HG02763 (cell line): ENCODE results near the gene LMAN2.
"Not testable (repeated sequence)": the region's sequence is repeated elsewhere in the genome, so short reads cannot be mapped to it uniquely, and the experiment has no call there.

ENCODE experiments used
- ATAC-seq: cut with Tn5 transposase; IDR thresholded peaks from one replicate; pipeline ENCODE4 v1.9.1; 2021; ENCODE audit warnings: mild to moderate bottlenecking, moderate library complexity; ENCODE audit not compliant: unreplicated experiment

LMAN2 gene

DNA sequence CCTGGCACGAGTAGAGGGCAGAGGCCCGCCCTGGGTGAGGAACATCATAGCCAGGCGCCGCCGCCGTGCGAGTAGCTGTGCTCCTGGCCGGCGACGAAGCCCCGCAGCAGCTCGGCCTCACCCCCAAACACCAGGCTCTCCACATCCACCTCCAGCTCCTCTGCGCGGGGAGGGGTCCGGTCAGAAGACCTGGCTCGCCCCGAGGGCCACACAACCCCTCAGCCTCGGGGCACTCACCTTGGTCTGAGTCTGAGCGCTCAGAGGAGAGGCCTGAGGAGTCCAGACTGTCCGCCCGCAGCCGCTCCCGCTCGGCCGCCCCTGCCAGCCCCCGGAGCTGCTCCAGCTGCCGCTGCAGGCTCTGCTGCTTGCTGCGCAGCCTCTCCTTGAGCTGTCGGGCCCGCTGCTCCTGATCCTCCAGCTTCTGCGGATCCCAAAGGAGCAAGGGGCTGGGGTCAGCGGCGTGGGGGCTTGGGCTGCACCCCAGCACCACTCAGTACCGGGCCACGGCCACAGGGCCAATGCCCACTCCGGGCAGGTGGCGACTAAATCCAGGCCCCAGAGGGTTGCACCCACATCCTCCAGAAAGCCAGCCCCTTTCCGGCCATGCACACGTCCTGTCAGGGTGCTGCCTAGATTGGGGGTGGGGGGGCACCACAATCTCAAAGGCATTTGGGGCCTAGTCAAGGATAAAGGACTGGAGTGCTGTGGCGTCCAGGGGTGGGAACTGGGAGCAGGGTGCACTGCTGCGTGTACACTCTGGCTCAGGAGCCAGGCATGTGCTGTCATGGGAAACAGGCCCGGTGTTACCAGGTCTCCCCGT, 43.7 kb downstream of the LMAN2 start:
- no peak for ATAC-seq

DNA sequence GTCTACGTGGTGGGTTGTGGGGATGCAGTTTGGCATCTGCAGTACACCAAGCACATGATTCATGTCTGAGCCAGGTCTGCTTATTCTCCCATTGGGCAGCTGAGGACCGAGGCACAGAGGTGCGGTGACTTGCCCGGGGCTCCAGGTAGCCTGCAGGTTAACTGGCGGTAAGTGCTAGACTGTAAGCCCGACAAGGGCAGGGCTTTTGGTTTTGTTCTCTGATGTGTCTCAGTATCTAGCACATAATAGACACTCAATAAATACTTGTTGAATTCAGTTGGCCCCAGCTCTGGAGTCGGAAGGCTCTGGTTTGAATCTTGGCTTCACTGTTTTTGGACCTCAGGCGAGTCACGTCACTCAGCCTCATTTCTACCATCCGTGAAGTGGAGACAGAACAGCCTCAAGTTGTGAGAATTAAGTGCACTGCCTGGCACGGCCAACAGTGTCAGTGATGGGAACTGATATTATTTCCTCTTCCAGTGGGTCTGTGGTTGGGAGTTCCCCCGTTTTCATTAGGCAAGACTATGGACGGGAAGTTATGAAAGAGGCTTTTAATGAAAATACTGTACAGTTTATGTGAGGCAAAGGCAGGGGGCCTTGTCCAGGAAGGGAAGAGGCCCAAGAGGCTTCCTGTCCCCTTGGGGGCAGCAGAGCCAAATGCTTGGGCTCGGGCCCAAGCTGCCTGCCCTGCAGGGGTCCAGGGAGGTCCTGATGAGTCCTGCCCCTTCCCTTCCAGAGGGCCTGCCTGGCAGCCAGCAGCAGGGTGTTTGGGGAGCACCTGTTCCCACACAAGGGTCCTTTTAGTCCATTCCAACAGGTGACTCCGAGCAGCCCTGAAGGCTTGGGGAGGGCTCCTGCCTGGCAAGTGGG, 44.6 kb downstream of the LMAN2 start:
- ATAC-seq: no peak

GRCh38 chr5:177306103-177306640, 45.3 kb downstream of the LMAN2 start:
- ATAC-seq: not testable (repeated sequence)

DNA sequence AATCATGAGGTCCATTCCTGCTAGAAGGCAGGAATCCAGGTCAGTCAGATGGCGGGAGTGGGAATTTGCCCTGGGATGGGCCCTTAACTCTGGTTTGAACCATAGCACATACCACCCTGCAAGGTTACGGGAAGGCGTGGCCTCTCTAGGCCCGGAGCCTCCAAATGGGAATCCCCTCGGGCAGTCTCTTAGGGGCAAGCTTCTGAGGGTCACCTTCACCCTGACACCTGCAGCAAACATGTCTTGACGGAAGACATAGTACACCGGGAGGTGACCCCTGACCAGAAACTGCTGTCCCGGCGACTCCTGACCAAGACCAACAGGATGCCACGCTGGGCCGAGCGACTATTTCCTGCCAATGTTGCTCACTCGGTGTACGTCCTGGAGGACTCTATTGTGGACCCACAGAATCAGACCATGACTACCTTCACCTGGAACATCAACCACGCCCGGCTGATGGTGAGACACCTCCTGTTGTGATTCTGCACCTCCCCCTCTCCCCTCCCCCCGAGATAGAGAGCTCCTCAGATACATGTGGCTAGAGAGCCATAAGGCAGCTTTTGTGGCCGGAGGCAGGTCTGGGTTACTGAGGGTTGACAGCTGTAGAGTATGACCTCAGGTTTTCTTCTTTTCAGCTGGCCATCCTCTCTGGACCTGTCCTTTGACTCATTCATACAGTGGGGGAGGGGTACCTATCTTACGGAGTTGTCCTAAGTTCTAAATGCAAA, 46.9 kb downstream of the LMAN2 start:
- ATAC-seq: no peak

DNA sequence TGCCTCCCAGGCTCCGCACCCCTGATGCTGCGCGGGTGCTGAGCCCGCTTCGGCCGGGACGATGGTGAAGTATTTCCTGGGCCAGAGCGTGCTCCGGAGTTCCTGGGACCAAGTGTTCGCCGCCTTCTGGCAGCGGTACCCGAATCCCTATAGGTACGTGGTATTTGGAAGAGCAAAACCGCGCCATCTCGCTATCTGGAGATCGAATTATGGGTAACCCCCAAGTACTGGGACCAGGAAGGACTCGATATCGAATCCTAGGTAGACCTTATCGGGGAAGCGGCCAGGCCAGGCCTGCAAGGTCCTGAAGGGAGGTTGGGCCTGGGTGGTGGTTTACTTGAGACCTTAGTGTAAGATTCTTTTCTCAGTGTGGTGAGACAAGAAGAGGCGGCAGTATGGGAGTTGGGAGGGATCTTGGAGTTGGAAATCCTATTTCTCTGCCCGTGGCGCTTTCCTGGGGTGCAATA, 47.5 kb downstream of the LMAN2 start:
- ATAC-seq: no peak

DNA sequence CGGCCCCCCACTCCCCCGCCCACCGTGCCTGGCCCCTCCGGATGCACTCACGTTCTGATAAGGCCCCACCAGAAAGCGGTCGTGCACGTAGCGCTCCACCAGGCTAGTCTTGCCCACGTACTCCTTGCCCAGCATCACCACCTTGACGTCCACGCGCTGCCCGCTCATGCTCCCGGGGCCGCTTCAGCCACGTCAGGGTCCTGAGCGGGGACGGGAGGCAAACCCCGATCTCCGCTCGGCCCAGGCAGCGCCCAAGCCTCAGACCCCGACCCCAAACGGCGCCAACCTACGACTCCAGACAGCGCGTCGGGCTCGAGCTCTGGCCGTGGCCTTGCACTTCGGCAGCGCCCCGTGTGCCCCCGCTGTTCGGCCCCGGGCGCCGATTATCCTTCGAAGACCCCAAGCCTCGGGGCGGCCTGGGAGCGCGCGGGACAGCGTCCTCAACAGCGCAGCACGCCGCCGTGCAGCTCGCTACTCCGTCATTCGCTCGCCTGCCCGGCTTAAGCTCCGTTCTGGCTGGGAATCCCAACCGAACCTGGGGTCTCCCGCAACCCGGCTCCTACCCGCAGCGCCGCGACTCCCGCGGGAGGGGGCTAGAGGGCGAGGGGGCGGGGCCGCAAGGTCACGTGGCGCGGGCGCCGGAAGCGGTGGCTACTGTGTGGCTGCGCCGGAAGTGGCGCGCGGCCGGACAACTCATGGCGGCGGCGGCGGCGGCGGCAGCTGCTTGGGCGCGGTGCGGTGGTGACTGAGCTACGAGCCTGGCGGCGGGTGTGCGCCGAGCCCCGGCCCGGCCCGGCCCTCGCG, 48.1 kb downstream of the LMAN2 start, which contains the start of the genes PRELID1 and RAB24:
Gene PRELID1, plus strand, starts transcription at position 679 of the 804 bp plus-strand sequence. CDS start 187 bp downstream, outside the sequence.
Gene RAB24, minus strand, starts transcription at position 599 of the 804 bp plus-strand sequence. Its CDS starts 431 bp downstream, at position 168.
- ATAC-seq: peak; percentile 65

DNA sequence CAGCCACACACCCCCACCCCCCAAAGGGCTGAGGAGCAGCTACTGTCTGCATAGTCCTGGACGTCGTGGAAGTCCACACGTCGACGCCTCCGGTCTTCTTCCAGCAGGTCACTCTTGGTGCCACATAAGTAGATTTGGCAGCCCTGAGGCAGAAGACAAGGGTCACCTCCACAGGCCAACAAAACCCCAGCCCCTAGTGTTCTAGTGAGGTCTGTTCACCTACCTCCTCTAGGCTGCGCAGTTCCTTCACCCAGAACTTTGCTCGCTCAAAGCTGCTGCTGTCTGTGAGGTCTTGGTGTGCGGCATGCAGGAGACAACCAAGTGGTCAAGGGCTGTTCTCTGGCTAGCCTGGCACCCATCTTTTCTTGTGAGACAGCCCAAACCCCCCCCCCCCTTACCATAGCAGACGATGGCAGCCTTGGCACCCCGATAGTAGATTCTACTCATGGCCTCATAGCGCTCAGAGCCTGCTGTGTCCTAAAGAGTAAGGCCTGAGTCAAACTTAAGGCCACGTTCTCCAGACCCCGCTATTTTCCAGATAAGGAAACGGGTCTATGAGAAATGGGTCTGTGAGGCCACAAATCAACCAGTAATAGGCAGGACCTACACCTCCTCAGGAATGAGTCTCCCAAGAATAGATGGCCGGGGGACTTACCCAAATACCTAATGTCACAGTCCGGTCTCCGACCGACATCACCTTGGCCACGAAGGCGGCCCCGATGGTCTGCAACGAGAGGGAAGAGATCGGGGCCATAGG, 48.9 kb downstream of the LMAN2 start:
- no peak for ATAC-seq

DNA sequence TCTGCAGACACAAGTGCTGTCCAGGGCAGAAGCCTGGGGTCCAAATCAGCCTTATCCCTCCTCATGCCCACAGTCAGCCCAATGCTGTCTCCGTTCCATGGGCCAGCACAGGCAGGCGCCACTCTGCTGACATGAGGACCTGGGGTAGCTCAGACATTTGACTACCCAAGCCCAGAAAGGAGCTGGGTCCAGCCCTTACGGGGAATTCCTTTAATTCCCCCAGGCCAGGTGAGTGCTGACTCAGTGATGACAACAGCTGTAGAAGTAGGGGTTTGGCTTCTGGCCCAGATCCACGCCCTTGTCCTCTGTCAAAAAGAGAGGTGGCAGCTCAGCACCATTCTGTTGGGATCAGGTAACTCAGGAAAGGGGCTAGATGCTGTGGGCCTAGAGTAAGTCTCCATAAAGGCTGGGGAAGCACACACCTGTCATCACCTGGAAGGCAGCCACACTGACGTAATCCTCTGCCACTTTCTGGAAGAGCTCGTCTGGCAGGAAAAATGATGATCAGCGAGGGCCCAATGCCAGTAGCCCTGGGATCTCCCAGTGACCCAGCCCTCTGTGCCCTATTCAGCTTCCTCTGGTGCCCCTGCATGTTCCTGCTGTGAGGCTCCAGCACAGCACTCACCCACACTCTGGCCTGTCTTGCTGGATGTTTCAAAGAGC, 49.8 kb downstream of the LMAN2 start:
- ATAC-seq: no peak

DNA sequence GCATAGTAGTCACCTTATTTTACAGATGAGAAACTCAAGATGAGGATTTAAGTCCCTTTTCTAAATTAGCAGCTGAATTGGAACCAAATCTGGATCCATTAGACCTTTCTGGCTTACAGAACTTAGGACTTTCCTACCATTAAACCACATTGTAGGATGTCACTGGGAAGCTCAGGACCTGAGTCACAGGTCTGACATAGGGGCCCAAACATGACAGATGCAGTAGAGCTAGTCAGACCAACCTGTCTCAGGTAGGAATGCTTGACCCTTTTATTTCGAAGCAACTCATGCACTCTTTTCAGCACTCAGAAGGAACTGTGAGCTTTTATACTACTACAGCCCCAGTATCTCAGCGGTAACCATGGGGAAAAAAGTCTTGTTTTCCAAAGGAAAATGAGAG, 50.5 kb downstream of the LMAN2 start:
- ATAC-seq: no peak

- ATAC-seq: peak; percentile 40
Measured at GRCh38 chr5:177300236-177300880, 51.1 kb downstream of the LMAN2 start.

GRCh38 chr5:177299697-177300096, 51.8 kb downstream of the LMAN2 start:
- no peak for ATAC-seq

DNA sequence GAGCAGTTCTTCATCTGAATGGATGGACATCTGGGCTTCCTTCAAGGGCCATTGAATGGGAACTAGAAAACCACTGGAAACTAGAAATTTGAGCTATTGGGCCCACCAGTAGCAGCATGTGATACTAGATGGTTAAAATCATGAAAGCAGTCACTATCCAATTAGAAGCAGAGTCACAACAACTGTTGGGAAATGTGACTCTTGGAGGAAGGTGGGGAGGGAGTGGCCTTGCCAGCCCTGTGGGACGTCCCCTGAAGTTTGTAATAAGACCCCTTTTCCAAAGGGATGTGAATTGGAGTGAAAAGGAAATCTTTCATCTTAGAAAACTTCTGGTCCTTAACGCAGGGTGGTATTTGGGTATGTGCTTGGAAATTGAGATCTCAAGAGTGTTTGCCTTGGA, 53.5 kb downstream of the LMAN2 start:
- ATAC-seq: no peak

DNA sequence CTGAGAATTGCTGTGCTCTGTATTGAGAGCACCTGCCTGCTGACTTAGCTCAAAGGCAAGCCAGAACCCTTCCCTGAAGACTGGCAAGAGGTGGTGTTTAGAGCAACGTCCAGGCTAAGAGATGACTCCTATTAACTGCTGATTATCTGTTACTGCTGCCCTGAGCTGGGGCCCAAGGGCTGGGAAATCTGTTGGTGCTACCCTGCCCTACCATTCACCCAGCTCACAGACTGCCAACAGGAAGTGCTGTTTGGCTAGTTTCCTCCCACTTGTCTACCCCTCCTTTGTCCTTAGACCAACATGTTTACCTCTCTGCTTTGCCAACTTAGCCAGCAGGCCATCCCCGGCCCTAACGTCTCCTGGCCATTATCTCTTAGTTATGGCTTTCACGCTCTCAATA, 54.9 kb downstream of the LMAN2 start:
- no peak for ATAC-seq

DNA sequence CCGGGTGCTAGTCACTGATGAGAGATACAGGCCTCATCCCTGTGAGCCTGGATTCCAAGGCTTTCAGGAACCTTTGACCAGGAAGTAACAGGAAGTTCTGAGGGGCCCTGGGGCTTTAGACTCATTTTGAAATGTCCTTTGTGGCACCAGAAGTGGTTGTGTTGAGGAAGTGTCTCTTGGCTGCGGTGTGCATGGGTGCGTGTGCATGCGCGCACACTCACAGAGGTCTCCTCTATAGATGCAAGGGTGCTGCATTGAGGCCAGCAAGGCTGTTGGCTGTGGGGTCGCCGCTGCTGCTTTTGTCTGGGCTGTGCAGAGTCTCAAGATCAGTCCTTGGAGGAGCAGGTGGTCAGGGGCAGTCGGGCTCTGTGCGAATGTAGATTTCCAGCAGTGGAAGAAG, 55.5 kb downstream of the LMAN2 start:
- ATAC-seq: no peak

- ATAC-seq: no peak
Measured at GRCh38 chr5:177294632-177295031, 56.8 kb downstream of the LMAN2 start.

DNA sequence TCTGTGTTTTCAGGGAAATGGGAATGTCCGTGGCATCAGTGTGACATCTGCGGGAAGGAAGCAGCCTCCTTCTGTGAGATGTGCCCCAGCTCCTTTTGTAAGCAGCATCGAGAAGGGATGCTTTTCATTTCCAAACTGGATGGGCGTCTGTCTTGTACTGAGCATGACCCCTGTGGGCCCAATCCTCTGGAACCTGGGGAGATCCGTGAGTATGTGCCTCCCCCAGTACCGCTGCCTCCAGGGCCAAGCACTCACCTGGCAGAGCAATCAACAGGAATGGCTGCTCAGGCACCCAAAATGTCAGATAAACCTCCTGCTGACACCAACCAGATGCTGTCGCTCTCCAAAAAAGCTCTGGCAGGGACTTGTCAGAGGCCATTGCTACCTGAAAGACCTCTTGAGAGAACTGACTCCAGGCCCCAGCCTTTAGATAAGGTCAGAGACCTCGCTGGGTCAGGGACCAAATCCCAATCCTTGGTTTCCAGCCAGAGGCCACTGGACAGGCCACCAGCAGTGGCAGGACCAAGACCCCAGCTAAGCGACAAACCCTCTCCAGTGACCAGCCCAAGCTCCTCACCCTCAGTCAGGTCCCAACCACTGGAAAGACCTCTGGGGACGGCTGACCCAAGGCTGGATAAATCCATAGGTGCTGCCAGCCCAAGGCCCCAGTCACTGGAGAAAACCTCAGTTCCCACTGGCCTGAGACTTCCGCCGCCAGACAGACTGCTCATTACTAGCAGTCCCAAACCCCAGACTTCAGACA, 57.5 kb downstream of the LMAN2 start:
- ATAC-seq: no peak

- ATAC-seq: no peak
Measured at GRCh38 chr5:177291735-177292134, 59.7 kb downstream of the LMAN2 start.
